Astrocyte (in vitro differentiated cells and primary cell): ENCODE results near the gene ETHE1.

Experiments used
- CTCF ChIP-seq: IDR thresholded peaks from 2 replicates; pipeline ENCODE4 v1.5.1; 2011; ENCODE audit warnings: low read depth, mild to moderate bottlenecking, inconsistent platforms, low read length, moderate library complexity; ENCODE audit not compliant: insufficient read depth
- EZH2 ChIP-seq: IDR thresholded peaks from 2 replicates; pipeline ENCODE4 v1.6.1; 2012; ENCODE audit warnings: mild to moderate bottlenecking, low read length, inconsistent platforms; ENCODE audit not compliant: insufficient read depth

- TF ChIP-seq CTCF (no peak), EZH2 (no peak)
Measured at GRCh38 chr19:43474487-43474886, 52.5 kb downstream of the ETHE1 start.
